Astrocyte of the hippocampus (primary cell): ENCODE measurements around the gene C11orf65.

Source experiments
- DNase-seq: peaks from one replicate; pipeline ENCODE4 v3.0.0; 2011; ENCODE audit warnings: low read depth, low spot score

The C11orf65 gene, protein sequence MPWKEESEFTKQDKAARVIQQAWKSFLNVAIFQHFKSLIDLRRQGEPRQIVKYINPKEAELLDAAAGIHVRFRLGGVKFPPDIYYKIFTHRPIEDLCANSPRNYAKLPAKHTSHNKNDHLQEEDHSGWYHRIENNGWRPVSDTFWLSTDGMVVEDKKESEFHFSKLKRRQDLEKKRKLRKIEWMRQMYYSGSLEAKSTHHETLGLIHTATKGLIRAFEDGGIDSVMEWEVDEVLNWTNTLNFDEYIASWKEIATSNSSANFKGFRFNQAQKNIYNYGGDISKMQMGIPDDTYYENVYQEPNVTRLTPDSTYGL

DNA sequence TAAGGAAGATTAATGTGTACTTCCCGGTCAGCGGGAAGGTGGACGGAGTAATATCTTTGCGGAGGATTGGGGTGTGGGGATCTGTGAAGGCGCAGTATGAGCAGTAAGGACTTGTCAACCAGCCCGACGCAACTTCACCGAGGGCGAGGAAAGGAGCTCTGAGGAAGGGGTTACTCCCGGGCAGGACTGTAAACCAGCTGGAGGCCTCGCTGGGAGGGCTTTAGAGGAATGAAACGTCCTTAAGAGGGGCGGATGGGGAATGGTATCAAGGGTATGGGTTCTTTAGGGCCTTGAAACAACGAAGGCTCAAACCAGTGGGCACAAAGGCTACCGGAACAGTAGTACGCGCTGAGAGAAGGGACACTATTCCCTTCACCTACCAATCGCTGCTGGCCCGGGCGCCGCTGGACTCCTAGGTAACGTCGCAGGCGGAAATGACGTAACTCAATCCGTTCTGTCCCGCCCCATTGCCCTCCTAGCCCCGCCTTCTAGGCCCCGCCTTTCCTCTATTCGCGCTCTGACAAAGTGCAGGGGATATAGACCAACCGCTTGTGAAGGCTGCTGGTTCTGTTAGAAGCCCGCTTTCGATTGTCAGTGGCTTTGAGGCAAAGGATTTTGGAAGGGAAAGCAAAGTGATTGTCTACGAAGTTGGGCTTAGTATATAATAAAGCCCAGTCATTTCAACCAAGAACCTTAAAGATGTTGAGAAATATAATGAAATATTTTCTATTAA, at the start of gene C11orf65:
Gene C11orf65, minus strand, starts transcription at position 439 of the 733 bp plus-strand sequence. CDS start 5,970 bp downstream, outside the sequence.
- peak; percentile 99 for DNase-seq

DNA sequence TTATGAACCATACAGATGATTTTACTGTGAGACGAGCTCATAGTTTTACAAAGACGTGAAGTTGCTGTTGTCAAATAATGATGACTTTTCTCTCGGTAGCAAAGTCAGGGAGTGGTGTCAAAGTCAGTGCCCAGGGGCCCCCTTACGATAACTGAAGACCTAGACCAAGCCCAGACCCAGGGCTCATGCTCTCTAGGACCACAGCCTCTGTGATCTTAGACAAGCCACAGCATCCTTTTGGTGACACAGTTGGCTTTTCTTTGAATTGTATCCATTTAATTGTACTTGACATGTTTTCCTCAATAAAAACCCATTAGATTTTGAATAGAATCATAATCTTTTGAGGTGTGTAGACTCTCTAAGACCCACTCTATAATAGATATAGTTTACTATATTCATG, 48.8 kb upstream of the C11orf65 start:
- no peak for DNase-seq

DNA sequence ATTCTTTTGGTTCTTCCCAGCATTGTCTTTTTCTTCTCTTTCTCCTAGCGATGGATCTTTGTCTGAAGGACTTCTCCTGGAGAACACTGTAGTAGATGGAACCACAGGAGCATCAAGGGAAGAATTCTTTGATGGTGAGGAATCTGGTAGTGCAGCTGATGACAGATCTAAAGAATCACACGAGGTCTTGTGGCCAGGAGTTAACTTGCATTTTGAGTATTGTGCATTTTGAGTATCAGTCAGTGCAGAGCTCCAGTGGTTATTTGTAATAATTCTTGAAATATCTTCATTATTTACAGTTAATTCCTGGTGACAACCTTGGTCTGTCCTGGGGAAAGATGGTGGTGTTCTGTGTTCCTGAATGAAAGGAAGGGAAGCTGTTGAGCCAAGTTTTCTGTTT, 45.4 kb upstream of the C11orf65 start:
- no peak for DNase-seq

DNA sequence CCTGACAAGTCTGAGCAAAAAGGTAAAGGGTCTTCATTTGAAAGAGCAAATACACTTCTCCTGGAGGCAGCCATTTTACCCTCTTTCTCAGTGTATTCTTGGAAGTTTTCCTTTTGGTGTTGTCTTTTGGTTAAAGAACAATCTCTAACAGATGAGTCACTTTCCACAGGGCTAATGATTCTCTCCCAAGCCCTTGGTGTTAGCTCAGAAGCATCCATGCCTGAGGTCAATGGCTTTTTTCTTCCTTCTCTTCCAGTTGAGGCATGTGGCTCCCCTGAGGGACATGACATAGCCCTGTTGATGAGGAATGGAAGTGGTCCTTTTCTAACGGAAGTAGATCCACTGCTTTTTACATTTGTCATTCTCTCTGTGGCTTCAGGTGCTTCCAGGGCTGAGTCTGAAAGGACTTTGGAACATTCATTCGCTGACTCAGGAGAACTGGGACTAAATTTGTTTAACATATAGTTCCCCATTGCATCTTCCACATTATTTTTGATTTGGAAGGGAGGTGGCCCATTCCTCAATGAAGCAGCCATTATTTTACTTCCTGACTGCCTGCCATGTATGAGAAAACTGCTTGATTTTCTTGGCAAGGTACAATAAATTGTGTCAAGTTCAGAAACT, 44.6 kb upstream of the C11orf65 start:
- peak; percentile 81 for DNase-seq

DNA sequence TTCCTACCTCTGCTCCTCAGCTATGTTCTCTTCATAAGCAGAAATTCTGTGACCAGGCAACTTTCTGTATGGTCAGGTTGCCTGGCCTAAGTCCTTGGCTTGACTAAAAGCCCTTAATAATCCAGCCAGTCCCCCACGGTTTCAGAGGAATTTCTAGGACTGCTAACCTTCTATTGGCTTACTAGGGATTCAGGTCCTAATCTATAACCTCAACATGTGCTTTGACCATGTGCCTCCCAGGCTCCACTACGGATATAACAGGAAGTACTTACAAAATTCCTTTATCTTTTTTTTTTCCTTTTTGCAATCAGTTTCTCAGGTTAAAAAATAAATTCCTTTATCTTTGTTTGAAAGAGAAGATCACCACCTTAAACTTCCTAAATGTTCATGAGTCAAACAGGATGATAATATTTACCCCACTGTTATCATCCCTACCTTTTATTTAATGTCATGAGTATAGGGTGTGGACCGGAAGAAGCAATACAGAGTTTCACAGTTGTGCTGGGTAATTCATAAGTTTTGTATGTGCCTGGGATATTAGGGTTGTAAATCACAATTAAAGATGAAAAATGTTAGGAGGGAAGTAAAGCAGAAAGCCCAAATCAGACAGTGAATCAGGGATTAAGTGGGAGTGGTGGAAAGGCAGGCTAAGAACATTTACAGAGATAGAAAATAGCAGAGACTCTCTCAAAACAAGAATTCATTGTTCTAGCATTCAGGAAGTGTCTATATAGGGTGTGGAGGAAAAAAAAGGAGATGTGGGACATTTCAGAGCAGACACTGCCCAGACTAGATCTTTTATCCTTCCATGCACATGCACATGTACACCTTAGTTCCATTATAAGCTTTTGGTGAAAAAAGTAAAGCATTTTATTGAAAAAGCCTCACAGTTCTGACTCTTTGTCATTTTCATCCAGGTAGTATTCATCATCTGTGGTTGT, 41.6 kb upstream of the C11orf65 start:
- DNase-seq: no peak

DNA sequence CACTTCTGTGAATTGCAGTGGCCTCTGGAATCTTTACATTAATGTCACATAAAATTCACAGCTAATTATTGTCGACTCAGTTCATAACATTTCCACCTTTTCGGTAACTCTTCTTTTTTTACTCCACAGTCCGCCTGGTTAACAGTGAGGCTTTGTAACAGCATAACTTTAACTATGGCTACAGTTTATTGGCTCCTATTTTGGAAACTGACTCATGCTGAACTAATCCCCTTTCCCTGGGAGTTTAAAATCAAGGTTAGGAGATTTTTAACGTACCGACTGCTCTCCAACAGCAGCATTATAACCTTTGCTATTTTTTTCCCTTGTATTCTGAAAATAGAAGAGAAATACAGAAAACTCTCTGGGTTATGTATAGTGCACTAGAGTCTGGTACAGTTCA, 34.1 kb upstream of the C11orf65 start:
- DNase-seq: peak; percentile 27

DNA sequence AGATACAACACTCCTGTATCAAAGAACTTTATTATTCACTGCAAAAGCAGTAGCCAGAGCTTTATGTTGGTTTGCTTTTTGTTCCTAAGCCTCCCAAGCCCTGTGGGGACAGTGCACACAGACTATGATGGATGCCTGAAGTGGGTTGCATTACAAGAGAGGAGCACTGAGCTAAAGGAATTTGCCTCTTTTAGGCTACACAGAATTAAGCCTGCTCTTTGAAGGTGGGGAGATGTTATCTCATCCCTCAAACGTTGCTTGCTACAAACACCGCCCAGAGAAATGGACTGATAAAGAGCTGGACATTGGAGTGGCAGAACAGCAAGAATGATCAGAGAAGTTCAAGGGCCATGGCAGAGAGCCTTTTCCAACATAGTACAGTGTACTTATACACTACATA, 33.4 kb upstream of the C11orf65 start:
- DNase-seq: no peak

DNA sequence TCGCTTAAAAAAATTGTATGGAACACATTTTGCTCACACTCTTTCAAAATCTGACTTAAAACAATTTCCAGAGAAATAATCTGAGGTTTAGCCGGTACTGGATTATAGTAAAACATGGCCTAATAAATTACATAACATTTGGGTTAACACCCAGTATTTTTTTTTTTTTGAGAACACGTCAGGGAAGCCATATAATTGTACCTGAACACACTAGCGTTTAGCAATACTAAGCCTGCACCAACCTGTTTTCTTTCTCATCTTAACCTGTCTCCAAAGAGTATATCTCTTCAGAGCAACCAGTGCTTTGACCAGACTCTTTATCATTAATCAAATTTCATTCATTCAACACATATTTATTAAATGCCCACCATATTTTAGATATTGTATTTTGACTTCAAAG, 32.8 kb upstream of the C11orf65 start:
- no peak for DNase-seq

DNA sequence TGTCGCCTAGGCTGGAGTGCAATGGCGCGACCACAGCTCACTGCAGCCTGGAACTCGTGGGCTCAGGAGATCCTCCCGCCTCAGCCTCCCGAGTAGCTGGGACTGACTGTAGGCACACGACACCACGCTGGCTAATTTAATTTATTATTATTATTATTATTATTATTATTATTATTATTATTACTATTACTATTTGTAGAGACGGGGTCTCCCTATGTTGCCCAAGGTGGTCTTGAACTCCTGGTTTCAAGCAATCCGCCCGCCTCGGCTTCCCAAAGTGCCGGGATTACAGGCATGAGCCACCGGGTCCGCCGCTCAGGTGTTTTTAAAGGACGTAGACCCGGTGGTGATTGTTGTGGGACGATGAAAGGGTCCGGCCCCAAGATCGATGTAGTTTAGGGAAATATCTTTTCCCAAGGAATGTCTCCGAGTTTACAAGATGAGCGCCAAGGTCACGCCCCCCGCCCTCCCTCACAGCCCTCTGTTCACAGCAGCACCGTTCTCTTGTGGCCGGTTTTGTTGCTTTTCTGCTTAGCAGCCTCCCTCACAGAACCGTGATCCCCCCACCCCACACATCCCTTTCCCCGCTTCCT, 31.6 kb upstream of the C11orf65 start:
- no peak for DNase-seq

DNA sequence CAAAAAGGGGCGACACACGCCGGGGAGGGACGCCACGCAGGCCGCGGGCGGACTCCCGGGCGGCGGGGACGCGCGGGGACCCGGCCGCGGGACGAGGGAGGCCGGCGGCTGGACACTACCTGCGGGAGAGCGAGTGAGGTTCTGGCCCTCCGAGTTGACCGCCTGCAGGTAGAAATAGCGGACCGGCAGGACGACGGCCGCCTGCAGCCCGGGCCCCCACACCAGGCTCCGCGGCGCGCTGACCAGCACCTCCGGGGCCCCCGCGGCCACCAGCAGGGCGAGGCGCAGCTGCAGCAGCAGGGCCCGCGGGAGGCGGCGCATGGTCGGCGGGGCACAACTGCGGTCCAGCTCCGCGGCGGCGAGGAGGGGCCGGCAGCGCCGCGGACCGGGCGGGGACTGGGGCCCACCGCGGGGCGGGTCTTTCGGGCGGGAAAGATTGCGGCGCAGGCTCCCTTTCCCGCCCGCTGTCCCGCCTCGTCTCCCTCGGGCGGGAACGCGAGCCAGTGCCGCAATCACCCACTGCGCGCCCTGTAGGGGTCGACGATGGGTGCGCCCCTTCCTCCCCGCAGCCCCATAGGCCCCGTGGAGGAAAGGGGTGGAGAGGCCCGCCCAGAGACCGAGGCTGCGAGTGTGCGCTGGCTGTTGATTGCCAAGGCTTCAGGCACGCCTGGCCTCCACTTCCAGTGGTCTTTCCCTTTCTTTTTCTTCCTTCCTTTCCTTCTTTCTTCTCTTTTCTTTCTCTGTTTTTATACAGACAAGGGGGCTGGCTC, 30.9 kb upstream of the C11orf65 start, which contains the start of gene POGLUT3:
Gene POGLUT3, minus strand, starts transcription at position 339 of the 770 bp plus-strand sequence. Its CDS starts 18 bp downstream, at position 321.
- DNase-seq: peak; percentile 81

DNA sequence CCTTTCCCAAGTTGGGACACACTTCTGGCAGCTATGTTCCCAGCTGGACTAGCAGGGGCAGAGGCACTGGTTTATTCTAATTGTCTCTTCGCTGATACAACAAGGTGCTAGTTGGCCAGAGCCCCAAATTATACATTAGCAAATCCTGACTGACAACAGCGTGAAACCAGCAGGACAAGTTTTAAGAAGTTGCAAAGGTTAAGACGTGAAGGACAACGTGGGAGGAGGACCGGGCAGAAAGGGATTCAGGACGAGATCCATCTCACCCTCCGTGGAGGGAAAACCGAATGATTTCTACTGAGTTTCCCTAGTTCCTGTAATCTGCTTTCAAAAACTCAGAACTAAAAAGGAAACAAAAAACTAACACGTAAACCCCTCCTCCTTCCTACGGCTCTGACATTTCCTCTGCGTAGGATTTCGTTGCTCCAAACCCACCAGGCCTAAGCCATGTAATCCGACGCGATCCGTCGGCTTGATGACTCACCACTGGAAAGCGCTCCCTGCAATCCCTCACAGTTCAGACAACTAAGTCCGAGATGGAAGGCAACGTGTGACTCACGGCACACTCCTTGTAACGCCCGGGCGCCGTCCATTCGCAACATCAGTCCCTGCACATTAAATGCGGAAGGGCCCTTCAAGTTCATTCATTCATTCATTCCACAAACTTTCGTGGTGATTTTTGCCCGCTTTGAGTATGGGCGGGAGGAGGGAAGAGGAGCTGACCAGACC, 30.2 kb upstream of the C11orf65 start:
- DNase-seq: peak; percentile 98

DNA sequence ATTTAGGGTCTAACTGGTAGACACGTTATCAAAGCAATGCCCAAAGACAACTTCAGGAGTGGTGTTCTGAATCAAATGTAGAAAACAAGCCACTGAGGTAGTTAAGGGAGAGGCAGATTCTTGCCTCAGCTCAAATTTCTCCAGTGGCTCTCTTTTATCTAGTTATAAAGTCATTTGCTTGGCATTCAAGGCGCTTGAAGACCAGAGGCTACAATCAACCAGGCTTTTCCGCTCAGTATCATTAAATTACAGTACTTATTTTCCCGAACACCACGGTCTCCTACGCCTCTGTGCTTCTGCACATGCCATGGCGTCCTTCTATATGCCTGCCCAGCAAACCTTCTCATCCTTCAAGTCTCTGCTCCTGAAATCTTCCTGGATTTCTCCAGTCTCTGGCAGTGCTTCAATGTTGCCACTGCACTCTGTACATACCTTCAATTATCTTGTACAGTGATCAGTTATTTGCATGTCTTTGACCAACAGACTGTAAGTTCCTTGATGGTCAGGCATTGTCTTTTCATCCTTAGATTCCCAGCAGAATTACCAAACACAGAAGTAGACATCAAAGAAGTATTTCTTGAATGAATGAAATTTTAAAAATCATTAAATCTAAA, 29.4 kb upstream of the C11orf65 start:
- peak; percentile 31 for DNase-seq

DNA sequence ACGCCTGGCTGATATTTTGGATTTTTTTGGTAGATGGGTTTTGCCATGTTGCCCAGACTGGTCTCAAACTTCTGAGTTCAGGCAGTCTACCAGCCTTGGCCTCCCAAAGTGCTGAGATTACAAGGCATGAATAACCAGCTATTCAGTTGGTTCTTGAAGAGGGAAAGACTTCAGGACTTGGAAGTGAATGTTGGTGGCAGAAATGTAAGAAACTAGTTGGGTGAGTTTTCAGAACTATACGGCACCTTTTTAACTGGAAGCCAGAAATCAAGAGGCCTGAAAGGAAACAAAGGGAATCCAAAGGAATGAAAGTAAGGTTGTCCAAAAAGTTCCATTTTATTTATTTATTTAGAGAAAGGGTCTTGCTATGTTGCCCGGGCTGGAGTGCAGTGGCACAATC, 28.0 kb upstream of the C11orf65 start:
- no peak for DNase-seq

DNA sequence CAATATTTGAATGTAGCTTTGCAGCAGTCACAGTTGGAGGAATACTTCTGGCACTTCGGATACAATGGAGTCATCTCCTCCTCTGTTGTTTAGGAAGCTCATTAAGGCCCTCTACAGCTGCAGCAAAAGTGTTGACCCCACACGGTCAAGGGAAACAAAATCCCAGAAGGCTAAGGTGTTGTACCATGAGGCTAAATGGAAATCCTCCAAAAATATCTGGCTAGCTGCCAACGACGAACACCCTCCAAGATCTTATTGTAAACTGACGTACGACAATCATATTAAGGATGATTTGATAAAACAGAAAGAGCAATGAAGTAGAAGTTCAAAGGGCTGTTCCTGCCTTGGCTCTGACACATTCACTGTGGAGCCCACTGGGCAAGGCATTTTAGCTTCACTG, 26.9 kb upstream of the C11orf65 start:
- DNase-seq: no peak

DNA sequence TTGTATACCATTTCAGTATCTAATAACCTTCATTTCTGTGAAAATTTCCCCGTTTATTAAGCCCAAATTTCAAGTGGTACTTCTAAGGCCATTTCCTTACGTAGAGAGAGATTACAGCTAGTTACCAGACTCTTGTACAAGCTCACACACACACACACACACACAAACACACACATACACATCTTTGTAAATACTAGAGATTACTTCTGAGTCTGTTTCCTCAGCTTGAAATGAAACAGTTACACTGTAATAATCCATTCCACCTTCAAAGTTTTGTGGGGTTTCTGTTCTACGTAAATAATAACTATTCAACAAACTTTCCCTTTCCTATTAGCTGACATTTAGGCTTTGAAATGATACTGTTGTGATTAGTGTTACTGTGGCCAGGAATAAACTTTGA, 24.6 kb upstream of the C11orf65 start:
- no peak for DNase-seq

DNA sequence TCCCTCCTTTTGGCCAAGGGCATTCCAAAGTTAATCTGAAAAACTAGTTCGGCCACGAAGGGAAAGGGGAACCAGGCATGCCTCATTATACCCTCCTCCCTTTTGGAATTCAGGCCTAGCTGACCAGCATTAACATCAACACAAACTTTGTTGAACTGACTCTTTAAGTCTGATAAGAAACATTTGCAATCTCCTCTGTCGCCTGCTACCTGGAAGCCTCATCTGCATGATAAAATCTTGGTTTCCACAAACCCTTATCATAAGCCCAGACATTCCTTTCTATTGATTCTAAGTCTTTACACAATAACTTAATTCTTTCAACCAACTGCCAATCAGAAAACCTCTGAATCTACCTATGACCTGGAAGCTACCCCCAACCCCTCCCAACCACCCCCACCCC, 19.5 kb upstream of the C11orf65 start:
- DNase-seq: no peak

DNA sequence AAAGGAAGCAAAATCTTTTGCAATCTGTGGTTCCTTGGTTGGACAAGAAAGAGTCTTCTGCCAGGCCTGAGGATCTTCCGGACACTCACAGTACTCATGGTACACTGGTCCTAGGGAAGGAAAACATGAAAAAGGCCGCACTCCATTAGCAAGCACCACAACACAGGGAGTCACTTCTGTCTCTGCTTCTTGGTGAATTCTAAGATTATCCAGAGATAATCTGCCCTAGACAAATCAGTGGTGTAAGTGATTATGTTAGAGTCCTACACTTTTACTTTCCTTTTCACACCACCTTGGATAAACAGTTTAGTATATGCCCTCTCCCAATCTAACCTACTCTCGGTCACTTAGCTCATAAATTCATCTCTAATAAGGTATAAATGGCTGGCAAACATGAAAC, 19.0 kb upstream of the C11orf65 start:
- no peak for DNase-seq

DNA sequence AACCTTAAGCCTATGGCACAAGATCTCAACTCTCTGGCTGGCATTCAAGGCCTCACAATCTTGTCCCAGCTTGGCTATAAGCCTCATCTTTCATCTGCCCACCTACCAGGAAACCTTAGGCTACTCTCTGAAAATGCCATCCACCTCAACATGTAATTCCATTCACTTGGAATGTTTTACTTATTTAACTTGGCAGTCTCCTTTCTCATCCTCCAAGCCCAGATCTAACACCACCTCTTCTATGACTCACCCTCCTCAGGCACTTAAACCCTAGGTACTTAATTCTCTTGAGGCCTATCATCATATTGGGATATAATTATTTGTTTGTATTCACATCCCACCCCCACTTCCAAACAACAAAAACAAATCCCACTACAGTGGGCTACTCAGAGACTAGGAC, 15.8 kb upstream of the C11orf65 start:
- peak; percentile 62 for DNase-seq
